Mucosa of gallbladder (tissue), 1 donor: ENCODE results near the gene LRWD1. TPM values are rescaled to one million over a fixed set of nuclear protein-coding genes. Genes with fewer than 3 reads are reported as not detected.

ENCODE experiments used
- DNase-seq: peaks from one replicate; pipeline ENCODE4 v3.0.0-alpha.2; 2020; ENCODE audit warnings: low spot score
- total RNA-seq: library from RNA; stranded (reverse); gene quantifications from one replicate; pipeline ENCODE4 v1.2.1, GENCODE V29; 2021
- donor health status: DM: no; HTN: no; CAD: no.

Gene LRWD1
- total RNA-seq: 18.2 TPM

DNA sequence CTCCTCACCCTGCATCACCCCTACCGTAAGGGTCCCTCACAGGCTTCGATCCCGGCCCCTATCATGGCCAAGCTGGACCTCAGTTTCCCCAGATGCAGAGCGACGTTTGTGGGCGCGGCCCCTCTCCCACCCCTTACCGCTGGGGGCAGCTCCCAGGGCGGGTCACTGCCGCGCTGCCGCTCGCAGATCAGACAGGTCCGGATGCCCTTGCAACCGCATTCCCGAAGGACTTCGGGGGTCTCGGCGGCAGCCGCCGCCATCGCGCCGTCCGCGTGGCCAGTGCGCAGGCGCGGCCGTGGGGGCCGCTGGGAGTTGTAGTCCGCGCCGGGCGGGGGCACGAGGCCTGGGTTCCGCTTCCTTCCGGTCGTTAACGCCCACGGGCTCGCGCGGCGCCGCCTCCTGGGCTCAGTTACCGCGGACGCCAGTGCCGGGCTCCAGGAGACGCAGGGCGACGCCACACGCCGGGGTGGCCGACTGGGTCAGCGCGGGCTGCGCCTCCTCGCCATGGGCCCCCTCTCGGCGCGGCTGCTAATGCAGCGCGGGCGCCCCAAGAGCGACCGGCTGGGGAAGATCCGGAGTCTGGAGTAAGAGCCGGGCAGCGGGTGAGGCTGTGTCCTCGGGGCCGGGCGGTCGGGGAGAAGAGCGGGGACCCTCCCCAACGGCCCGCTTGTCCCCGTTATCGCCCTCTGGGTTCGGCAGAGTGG is at the start of gene LRWD1, which contains the start of gene ALKBH4:
Gene LRWD1, plus strand, starts transcription at position 408 of the 704 bp plus-strand sequence. Its CDS starts 97 bp downstream, at position 505.
Gene ALKBH4, minus strand, starts transcription at position 287 of the 704 bp plus-strand sequence. Its CDS starts 27 bp downstream, at position 260.
- peak; percentile 95 for DNase-seq

- no peak for DNase-seq
Measured at GRCh38 chr7:102415685-102416225, 49.0 kb upstream of the LRWD1 start.

GRCh38 chr7:102416406-102416805 is 48.4 kb upstream of the LRWD1 start:
- DNase-seq: no peak

DNA sequence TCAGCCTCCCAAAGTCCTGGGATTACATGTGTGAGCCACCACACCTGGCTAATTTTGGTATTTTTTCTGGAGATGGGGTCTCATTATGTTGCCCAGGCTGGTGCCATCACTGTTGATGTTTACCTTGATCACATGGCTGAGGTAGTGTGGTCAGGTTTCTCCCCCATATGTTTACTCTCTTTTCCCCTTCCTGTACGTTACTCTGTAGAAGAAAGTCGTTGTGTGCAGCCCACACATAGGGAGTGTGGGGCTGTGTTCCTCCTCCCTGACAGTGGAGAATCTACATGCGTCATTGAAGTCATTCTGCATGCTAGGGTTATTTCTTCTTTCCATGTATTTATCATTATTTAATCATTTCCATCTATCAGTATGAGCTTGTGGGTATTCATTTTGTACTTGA is 47.7 kb upstream of the LRWD1 start:
- DNase-seq: no peak

GRCh38 chr7:102418592-102418991 is 46.2 kb upstream of the LRWD1 start:
- no peak for DNase-seq

DNA sequence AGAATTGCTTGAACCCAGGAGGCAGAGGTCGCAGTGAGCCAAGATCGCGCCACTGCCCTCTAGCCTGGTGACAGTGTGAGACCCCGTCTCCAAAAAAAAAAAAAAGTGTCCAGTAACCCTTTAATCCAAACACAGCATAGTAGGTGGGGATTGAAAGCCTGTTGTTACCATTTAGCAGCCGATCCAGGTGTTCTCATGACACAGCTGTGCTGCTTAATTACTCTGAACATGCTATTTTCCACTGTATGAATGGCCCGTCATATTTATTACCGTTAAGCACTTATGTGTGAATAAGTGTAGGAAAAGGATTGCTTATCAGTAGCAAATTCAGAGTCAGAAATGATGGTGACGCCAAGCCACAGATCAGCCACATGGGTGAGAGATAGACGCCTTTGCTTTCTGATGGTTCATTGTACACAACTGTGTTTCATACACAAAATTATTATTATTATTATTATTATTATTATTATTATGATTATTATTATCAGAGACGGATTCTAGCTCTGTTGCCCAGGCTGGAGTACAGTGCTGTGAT is 43.0 kb upstream of the LRWD1 start:
- no peak for DNase-seq

DNA sequence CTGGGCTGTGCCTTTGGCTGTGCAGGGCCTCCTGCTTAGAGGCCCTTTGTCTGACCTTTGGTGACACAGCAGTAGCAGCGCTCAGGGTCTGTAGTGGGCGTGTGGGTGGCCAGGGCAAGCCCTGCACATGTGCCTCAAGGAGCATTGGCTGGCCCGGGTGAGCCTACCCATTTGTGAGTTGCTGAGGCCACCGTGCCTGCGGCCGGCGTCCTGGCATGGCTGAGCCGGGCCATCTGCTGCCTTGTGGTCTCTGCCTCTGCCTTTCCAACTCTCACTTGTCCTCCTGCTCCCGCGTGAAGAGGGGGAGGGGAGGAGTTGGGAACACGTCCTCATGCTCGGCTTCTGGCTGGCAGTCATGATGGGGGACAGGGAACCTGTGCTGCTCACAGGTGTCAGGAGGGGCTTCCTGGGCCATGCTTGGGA is 40.6 kb upstream of the LRWD1 start:
- no peak for DNase-seq

DNA sequence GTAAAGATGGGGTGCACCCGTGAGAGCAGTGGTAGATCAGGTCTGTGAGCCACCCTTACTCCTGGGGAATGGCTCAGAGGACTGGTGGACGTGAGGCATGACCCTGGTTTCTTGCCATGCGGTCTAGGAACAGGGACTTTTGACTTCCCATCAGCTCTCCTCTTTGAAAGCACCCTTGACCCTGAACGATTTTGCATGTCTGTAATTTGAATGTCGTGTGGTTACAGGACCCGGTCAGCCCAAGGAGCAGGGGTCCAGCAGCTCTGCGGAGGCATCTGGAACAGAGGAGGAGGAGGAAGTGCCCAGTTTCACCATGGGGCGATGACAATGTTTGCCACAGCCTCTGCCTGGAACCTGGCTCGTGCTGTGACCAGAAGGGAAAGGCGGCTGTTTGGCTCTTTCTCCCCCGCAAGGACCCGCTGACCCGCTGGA is 40.0 kb upstream of the LRWD1 start:
- DNase-seq: no peak

DNA sequence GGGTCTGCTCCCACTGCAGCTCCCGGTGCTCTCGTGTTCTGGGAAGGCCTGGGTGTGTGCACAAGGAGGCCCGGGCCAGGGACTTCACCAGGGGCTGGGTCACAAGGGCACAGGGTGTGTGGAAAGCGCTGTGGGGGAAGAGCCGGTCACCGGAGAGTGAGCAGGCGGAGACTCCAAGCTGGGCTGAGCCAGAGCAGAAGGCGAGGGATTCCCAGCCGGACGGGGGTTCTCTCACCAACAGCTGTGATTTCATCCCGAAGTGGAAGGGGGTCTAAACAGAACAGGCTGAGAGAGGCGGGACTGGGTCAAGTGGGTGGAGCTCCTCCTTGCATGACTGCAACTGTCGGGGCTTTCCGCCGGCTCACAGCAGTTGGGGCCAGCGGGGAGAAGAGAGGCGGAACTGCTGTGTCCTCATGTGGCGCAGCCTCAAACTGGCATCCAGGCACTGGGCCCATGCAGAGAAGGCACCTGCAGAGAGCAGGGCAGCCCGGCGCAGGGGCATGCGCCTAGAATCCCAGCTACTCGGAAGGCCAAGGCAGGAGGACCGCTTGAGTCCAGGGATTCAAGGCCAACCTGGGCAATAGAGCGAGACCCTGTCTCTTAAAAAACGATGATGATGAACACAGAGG is 39.0 kb upstream of the LRWD1 start:
- peak; percentile 32 for DNase-seq

DNA sequence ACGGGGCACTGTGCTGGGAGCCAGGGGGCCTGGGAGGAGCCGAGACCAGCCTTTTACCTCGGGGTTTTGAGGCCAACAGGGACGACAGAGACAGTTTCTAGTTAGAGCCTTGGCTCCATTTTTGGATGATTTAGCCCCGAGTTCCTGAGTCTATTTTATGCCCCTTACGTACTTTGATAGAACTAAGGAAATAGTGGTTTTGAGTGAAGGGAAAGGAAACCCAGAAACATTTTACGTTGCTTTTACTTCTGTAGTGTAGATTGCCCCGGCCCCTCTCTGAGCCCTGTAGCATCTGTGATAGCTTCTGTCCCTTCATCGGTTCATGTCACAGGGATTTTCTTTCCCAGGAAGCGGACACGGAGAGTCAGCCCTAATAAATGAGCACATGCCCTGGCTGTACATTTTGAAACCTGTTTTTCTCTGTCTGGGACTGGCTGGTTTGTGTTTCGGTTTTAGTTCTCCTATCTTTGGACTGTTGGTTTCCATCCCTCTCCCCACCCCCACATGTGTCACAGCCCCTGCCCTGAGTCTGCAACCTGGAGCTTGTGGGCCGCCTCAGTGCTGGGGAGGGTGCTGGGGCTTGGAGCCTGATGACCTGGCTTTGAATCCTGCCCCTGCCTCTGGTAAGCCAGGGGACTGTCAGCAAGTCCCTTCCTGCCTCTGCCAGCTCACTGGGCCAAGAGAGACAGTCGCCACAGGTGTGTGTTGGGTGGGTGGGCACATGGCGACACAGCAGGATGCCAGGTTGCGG is 38.3 kb upstream of the LRWD1 start:
- DNase-seq: no peak

GRCh38 chr7:102427019-102427405 is 37.8 kb upstream of the LRWD1 start:
- no peak for DNase-seq

DNA sequence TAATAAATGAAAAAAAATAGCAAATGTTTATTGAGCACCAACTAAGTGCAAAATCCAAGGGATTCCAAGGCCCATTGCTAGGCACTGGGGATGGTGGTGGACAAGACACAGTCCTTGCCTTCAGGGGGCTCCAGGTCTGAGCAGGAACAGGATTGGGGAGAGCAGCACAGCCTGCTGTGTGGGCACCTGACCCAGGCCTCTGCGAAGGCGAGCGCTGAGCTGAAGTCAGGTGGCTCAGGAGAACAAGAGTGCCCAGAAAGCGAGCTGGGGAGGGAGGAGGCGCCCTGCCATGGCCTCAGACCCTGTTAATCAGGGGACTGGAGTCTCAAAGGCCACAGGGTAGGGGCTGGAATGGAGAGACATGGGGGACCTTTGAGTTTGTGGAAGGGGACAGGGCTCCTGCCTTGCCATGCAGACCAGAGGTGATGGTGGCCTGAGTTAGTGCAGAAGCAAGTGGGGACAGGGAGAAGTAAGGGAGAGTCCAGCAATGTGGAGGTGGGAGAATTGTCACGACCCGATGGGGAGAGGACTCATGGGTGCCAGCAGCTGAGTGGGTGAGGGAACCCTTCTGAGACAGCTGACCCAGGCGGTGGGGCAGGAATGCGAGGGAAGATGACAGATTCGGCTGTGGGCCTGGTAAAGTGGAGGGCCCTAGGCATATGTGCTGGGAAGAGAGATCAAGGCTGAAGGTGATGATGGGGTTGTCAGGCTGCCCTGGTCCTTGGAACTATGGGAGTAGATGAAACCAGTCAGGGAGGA is 35.5 kb upstream of the LRWD1 start:
- DNase-seq: no peak

GRCh38 chr7:102431617-102432298 is 33.0 kb upstream of the LRWD1 start:
- DNase-seq: no peak

- no peak for DNase-seq
Measured at GRCh38 chr7:102432442-102433218, 32.2 kb upstream of the LRWD1 start.

- DNase-seq: peak; percentile 80
Measured at GRCh38 chr7:102433219-102434038, 31.4 kb upstream of the LRWD1 start, which contains the start of gene ORAI2. Gene ORAI2, plus strand, starts transcription at chr7:102433575. Its CDS starts 5,382 bp downstream, at chr7:102438957.

- DNase-seq: no peak
Measured at GRCh38 chr7:102434039-102434486, 30.7 kb upstream of the LRWD1 start.

DNA sequence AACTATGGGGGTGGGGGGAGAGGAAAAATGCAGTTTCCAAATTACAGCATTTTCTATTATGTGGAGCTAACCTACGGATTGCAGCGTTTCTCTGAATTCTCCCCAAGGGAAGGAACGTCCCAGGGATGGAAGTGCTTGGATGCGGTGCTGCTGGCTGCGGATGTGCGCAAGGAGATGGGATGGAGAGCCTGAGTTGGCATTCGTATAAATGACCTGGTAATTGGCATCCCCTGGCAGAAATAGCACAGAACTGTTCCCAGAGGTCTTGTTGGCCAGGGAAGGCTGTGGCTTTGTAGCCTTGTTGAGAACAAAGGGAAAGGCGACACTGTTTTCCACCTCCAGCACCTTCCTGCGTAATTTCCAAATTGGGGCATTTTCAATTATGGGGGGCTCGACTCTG is 28.7 kb upstream of the LRWD1 start:
- no peak for DNase-seq

DNA sequence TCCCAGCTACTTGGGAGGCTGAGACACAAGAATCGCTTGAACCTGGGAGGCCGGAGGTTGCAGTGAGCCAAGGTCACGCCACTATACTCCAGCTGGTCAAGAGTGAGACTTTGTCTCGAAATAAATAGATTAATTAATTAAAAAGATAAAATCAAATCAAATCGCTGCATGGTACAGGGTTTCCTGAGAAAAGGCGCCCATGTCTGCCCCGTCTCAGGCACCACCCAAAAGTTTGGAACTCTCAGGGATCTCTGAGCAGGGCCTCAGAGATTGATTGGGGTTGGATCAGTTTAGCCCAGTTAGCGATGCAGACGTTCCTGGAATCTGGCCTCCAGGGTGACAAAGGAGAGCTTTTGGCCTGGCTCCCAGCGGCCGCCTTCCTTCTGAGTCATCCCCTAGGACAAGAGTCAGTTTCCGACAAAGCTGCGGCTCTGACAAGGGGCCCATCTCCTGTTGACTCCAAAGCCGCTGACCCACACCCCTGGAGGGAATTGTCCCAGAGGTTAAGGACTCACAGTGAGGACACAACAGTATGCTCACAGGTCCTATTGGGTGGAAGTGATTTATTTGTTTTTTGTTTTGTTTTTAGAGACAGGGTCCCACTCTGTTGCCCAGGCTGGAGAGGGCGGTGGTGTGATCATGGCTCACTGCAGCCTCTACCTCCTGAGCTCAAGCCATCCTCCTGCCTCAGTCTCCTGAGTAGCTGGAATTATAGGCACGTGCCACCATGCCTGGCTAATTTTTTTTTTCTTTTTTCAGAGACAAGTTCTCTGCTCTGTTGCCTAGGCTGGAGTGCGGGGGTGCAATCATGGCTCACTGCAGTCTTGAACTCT is 24.6 kb upstream of the LRWD1 start:
- DNase-seq: peak; percentile 77
